Upper lobe of left lung (tissue), 4 donors: Measurements from ENCODE around the gene SLC27A1.

Experiments used
- EP300 ChIP-seq, 4 donors: sonication (generic); formaldehyde crosslinking; IDR thresholded peaks; one replicate each; pipeline ENCODE4 v1.5.1; 2017; ENCODE audit warnings: antibody characterized with exemption in 4 of 4, control low read depth in 2 of 4
- POLR2AphosphoS5 ChIP-seq, 2 donors: sonication (generic); formaldehyde crosslinking; IDR thresholded peaks; one replicate each; pipeline ENCODE4 v1.5.1; 2017; ENCODE audit warnings: antibody characterized with exemption in 2 of 2
- TF ChIP-seq, protein P1 (sequence below), 6 experiments: fragments of 450-650 bp in 4 of 6; fragments of 200-600 bp in 2 of 6; sonication (generic) in 2 of 6; IDR thresholded peaks; one replicate each; pipeline ENCODE4 v1.5.1; 2016 to 2019; ENCODE audit warnings: antibody characterized with exemption in 6 of 6

DNA sequence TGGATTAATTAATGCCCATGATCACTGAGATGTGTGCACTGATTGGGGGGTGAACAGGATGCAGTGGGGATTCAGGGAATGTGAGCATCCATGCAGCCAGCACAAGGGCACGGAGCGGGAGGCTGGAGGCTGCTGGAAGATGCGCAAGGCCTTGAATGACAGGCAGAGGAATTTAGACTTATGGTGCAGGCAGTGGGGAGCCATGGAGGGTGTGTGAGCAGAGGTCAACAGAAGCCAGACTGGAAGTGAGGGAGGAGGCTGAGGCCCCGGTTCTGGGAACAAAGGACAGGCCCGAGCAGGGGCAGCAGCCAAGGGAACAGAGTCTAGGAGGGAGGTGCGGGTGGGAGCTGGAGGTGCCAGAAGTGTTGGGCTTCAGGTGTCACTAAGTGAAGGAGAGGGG lies 77.8 kb downstream of the SLC27A1 start:
- TF ChIP-seq, protein P1, sequence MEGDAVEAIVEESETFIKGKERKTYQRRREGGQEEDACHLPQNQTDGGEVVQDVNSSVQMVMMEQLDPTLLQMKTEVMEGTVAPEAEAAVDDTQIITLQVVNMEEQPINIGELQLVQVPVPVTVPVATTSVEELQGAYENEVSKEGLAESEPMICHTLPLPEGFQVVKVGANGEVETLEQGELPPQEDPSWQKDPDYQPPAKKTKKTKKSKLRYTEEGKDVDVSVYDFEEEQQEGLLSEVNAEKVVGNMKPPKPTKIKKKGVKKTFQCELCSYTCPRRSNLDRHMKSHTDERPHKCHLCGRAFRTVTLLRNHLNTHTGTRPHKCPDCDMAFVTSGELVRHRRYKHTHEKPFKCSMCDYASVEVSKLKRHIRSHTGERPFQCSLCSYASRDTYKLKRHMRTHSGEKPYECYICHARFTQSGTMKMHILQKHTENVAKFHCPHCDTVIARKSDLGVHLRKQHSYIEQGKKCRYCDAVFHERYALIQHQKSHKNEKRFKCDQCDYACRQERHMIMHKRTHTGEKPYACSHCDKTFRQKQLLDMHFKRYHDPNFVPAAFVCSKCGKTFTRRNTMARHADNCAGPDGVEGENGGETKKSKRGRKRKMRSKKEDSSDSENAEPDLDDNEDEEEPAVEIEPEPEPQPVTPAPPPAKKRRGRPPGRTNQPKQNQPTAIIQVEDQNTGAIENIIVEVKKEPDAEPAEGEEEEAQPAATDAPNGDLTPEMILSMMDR (IDR thresholded peaks at IDR 0.05): no peak
- TF ChIP-seq POLR2AphosphoS5 (IDR thresholded peaks at IDR 0.05): no peak
- TF ChIP-seq EP300 (IDR thresholded peaks at IDR 0.05): no peak
